Mucosa of stomach (tissue), 1 donor: Measurements from ENCODE around the gene CMPK2.

Experiments
- H3K27me3 ChIP-seq: one replicate; pipeline ENCODE4 v1.7.0; 2013; ENCODE audit warnings: mild to moderate bottlenecking, low read length; ENCODE audit not compliant: control insufficient read depth, insufficient read depth
- H3K36me3 ChIP-seq: one replicate; pipeline ENCODE4 v1.7.0; 2013; ENCODE audit warnings: low read length; ENCODE audit not compliant: control insufficient read depth, insufficient read depth
- H3K4me1 ChIP-seq: one replicate; pipeline ENCODE4 v1.7.0; 2013; ENCODE audit warnings: mild to moderate bottlenecking, low read length; ENCODE audit not compliant: control insufficient read depth, insufficient read depth
- H3K4me3 ChIP-seq: one replicate; pipeline ENCODE4 v1.7.0; 2013; ENCODE audit warnings: low read length
- H3K9ac ChIP-seq: one replicate; pipeline ENCODE4 v1.7.0; 2013; ENCODE audit warnings: mild to moderate bottlenecking, low read length, moderate library complexity
- H3K9me3 ChIP-seq: one replicate; pipeline ENCODE4 v1.7.0; 2013; ENCODE audit warnings: mild to moderate bottlenecking, low read length, moderate library complexity; ENCODE audit not compliant: control insufficient read depth
- donor health status: Pancreatic carcinoma.

Gene CMPK2

DNA sequence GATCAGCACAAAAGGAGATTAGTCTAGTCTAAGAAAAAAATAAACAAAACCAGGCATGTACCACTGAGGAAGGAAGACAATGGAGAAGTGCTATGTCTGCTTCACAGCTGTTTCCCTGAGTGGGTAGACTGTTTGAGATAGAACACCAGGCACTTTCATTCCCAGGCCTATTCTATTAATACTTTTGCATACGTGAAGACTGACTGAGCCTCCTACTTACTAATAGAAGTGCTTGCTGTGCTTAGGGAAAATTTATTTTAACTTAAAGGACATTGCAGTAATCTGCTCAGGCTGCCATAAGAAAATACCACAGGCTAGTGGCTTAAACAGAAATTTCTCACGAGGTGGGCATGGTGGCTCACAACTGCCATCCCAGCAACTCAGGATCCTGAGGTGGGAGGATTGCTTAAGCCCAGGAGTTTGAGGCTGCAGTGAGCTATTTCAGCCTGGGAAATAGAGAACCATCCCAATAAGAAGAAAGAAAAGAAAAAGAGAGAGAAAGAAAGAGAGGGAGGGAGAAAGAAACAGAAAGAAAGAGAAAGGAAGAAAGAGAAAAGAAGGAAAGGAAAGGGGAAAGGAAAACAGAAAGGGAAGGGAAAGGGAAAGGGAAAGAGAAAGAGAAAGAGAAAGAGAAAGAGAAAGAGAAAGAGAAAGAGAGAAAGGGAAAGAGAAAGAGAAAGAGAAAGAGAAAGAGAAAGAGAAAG is 33.0 kb downstream of the CMPK2 start:
- Histone ChIP-seq H3K4me3 (no peak overlapping the region), H3K9ac (no peak overlapping the region), H3K36me3 (no peaks in the 10 kb centered on the region), H3K9me3 (no peaks in the 10 kb centered on the region), H3K4me1 (no peaks in the 10 kb centered on the region), H3K27me3 (no peaks in the 10 kb centered on the region)

DNA sequence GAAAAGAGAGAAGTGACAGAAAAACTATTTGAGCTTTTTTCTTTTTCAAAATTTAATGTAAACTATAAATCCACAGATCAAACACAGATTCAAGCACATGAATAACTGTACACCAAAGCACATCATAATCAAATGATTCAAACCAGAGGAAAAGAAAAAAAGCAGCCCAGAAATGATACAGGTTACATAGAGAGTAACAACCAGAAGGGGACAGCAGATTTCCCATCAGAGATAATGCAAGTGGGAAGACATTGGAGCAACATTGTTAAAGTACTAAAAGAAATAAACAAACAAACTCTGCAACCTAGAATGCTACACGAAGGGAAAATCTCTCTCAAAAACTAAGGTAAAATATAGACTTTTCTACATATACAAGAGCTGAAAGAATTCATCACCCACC is 34.5 kb downstream of the CMPK2 start:
- H3K9ac ChIP-seq = no peak overlapping the region
- no peak overlapping the region for H3K4me3 ChIP-seq
- H3K9me3 ChIP-seq = no peaks in the 10 kb centered on the region
- H3K27me3 ChIP-seq = no peaks in the 10 kb centered on the region
- no peaks in the 10 kb centered on the region for H3K36me3 ChIP-seq
- H3K4me1 ChIP-seq = no peaks in the 10 kb centered on the region

DNA sequence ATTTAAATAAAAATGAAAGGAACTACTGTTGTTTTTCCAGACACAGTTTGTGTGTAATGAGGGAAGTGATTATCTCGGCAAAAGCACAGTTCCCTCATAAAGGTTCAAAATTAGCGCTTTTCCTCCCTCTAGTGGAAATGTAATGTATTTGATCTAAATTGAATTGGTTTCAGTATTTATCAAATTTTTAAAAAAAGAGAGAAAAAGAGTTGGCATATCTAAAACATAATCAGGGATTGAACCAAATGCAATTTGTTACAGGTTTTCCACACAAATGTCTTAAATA is 37.5 kb downstream of the CMPK2 start:
- Histone ChIP-seq H3K36me3 (no peaks in the 10 kb centered on the region), H3K9me3 (no peaks in the 10 kb centered on the region), H3K27me3 (no peaks in the 10 kb centered on the region), H3K4me1 (no peaks in the 10 kb centered on the region), H3K4me3 (no peak overlapping the region), H3K9ac (no peak overlapping the region)

DNA sequence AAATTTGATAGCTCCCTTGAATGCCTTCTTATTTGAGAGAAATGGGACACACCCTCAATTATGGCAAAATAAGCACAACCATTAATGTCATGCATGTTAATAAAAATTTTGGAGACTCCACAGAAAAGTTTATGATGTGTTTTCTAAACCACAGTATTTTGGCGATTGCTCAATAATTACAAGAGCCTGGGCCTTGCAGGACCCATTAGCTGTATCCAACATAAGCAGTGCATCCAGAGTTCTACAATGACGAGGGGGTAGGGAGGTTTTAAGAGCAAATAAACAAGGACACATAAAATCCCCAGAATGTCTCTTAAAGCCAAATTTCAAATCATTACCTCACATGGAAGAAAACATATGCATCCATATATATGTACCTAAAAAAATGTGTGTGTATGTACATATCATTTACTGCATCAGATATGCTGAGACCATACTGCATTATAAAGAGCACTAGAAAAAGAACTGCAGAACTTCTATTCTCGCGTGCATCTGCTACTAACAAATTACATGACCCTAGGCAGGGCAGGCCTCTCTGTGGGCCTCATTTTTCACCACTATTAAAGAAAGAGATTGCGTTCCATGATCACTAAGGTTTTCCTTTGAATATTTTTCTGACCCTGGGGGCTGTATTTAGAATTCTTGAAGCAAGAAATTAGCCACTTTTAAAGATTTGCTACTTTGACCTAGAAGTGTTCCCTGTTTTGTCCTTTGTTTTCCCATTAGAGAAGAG is 38.0 kb downstream of the CMPK2 start:
- H3K9ac ChIP-seq = no peak overlapping the region
- H3K27me3 ChIP-seq = no peaks in the 10 kb centered on the region
- no peaks in the 10 kb centered on the region for H3K9me3 ChIP-seq
- no peaks in the 10 kb centered on the region for H3K36me3 ChIP-seq
- H3K4me3 ChIP-seq = no peak overlapping the region
- no peaks in the 10 kb centered on the region for H3K4me1 ChIP-seq

DNA sequence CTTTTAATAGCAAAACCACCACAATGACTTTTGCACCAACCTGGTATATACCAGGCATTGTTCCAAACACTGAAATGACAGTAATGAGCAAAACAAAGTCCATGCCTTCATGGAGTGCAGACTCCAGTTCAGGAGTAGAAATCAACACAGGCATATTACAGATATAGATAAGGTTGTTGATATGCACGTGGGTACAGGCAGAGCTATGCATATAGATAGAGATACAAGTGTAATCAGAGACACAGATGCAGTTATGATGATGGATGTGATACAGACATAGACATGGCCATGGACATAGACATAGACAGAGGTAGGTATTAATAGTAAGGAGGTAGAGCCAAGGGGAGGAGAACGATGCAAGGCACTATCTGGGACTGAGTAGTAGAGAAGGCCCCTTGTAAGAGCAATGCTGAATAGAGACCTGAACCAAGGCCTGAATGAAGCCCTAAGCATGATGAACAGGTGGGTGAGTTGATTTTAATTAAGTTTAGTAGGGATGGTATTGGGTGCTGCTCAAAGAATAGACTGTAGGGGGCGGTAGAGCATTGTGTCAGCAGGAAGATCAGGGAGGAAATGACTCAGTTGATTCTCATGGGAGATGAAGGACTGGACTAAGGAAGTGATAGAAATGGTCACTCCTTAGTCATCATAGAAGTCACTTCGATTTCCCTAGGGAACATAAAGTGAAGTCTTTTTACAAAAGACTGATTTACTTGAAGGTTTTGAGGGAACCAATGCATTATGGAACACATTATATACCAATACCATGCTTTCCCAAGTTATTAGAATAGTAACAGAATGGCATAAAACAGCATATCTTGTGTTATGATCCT is 39.4 kb downstream of the CMPK2 start:
- H3K9ac ChIP-seq = no peak overlapping the region
- H3K27me3 ChIP-seq = no peaks in the 10 kb centered on the region
- no peaks in the 10 kb centered on the region for H3K9me3 ChIP-seq
- H3K4me1 ChIP-seq = no peaks in the 10 kb centered on the region
- no peak overlapping the region for H3K4me3 ChIP-seq
- H3K36me3 ChIP-seq = no peaks in the 10 kb centered on the region

- H3K4me1 ChIP-seq = no peaks in the 10 kb centered on the region
- H3K9me3 ChIP-seq = no peaks in the 10 kb centered on the region
- H3K4me3 ChIP-seq = no peak overlapping the region
- H3K9ac ChIP-seq = no peak overlapping the region
- no peaks in the 10 kb centered on the region for H3K27me3 ChIP-seq
- no peaks in the 10 kb centered on the region for H3K36me3 ChIP-seq
These were observed 40.7 kb downstream of the CMPK2 start for GRCh38 chr2:6824962-6825361.

DNA sequence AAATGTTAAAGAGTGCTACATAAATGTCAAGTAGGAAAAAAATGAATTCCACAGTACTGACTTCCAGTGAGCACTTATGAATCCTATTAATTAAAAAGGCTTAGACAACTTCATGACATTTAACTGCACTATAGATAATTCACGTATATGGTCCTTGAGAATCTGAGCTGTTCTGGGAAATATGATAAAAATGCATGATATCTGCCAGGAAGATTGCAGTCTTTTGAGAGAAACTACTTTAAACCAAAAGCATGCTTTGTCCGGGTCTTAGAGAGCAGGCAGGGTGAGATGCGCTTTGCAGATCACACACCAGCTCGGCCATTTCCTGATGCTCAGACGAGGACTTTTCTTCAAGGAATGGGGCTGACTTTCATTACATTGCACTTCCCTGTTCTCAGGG is 42.6 kb downstream of the CMPK2 start:
- Histone ChIP-seq H3K27me3 (no peaks in the 10 kb centered on the region), H3K9me3 (no peaks in the 10 kb centered on the region), H3K36me3 (no peaks in the 10 kb centered on the region), H3K4me3 (no peak overlapping the region), H3K4me1 (no peaks in the 10 kb centered on the region), H3K9ac (no peak overlapping the region)

GRCh38 chr2:6822406-6822805 is 43.3 kb downstream of the CMPK2 start:
- H3K4me1 ChIP-seq = no peaks in the 10 kb centered on the region
- no peak overlapping the region for H3K4me3 ChIP-seq
- no peaks in the 10 kb centered on the region for H3K36me3 ChIP-seq
- no peaks in the 10 kb centered on the region for H3K27me3 ChIP-seq
- no peaks in the 10 kb centered on the region for H3K9me3 ChIP-seq
- no peak overlapping the region for H3K9ac ChIP-seq

- H3K9ac ChIP-seq = no peak overlapping the region
- H3K36me3 ChIP-seq = no peaks in the 10 kb centered on the region
- H3K4me3 ChIP-seq = no peak overlapping the region
- no peaks in the 10 kb centered on the region for H3K27me3 ChIP-seq
- no peaks in the 10 kb centered on the region for H3K9me3 ChIP-seq
- no peaks in the 10 kb centered on the region for H3K4me1 ChIP-seq
These were observed 44.7 kb downstream of the CMPK2 start for GRCh38 chr2:6820903-6821584.

- H3K4me1 ChIP-seq = no peaks in the 10 kb centered on the region
- no peaks in the 10 kb centered on the region for H3K36me3 ChIP-seq
- no peak overlapping the region for H3K9ac ChIP-seq
- no peaks in the 10 kb centered on the region for H3K27me3 ChIP-seq
- H3K4me3 ChIP-seq = no peak overlapping the region
- H3K9me3 ChIP-seq = no peaks in the 10 kb centered on the region
These were observed 45.5 kb downstream of the CMPK2 start for GRCh38 chr2:6820236-6820635.

DNA sequence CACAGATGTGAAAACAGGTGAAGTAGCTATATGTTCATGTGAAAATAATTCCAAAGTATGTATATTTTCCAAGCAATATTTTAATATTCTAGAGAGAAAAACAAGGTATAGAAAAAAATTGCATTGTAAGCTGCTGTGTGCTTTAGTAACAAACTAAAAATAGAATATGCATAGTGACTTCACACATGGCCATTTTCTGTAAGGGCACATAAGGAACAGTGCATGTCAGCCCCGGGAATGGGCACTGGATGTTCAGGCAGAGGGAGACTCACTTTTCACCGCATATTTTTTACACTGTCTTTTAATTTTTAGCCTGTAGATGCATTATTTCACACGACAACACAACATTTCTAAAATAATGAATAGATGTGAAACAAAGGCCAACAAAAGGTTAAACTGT is 46.0 kb downstream of the CMPK2 start:
- Histone ChIP-seq H3K9ac (no peak overlapping the region), H3K4me3 (no peak overlapping the region), H3K9me3 (no peaks in the 10 kb centered on the region), H3K36me3 (no peaks in the 10 kb centered on the region), H3K4me1 (no peaks in the 10 kb centered on the region), H3K27me3 (no peaks in the 10 kb centered on the region)

DNA sequence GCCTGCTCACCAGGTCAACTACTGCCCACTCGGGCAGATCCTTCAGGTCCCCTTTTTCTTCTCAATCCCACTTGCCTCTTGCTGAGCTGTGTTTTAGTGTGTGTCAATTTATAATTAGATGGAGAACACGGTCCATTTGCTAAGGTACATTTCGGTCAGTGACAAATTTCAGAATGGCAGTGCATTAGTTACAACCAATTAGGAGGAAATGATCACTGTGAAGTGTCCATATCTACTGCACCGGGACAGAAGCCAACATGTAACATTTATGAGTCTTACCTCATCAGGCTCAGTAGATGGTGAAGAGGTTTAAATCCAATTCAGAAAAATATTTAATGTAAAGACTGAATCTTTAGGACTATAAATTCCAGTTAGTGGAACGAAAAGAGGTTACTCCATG is 47.7 kb downstream of the CMPK2 start:
- no peaks in the 10 kb centered on the region for H3K27me3 ChIP-seq
- H3K9me3 ChIP-seq = no peaks in the 10 kb centered on the region
- no peaks in the 10 kb centered on the region for H3K36me3 ChIP-seq
- no peak overlapping the region for H3K4me3 ChIP-seq
- no peaks in the 10 kb centered on the region for H3K4me1 ChIP-seq
- no peak overlapping the region for H3K9ac ChIP-seq
